Parathyroid adenoma (tissue), 2 donors: ENCODE measurements around the gene BRAP.
"Not testable (repeated sequence)": the region's sequence is repeated elsewhere in the genome, so short reads cannot be mapped to it uniquely, and the experiment has no call there.

ENCODE experiments used
- H2AFZ ChIP-seq: fragments of 300-600 bp; sonication (generic); one replicate; pipeline ENCODE4 v1.7.0; 2017; ENCODE audit warnings: antibody characterized with exemption, mild to moderate bottlenecking
- H3K27ac ChIP-seq: fragments of 300-600 bp; sonication (generic); one replicate; pipeline ENCODE4 v1.7.0; 2017
- H3K27me3 ChIP-seq: fragments of 300-600 bp; sonication (generic); one replicate; pipeline ENCODE4 v1.7.0; 2017; ENCODE audit warnings: low read length; ENCODE audit not compliant: control insufficient read depth, insufficient read depth
- H3K36me3 ChIP-seq: fragments of 300-600 bp; sonication (generic); one replicate; pipeline ENCODE4 v1.7.0; 2017; ENCODE audit warnings: low read length; ENCODE audit not compliant: control insufficient read depth, insufficient read depth
- H3K4me1 ChIP-seq: fragments of 300-600 bp; sonication (generic); one replicate; pipeline ENCODE4 v1.7.0; 2017; ENCODE audit warnings: control low read depth
- H3K4me2 ChIP-seq: fragments of 300-600 bp; sonication (generic); one replicate; pipeline ENCODE4 v1.7.0; 2017; ENCODE audit warnings: low read length
- H3K4me3 ChIP-seq: fragments of 300-600 bp; sonication (generic); one replicate; pipeline ENCODE4 v1.7.0; 2017; ENCODE audit warnings: low read depth, low read length
- H3K79me2 ChIP-seq: fragments of 300-600 bp; sonication (generic); one replicate; pipeline ENCODE4 v1.7.0; 2017; ENCODE audit warnings: control low read depth
- H3K9ac ChIP-seq: fragments of 300-600 bp; sonication (generic); one replicate; pipeline ENCODE4 v1.7.0; 2017; ENCODE audit warnings: mild to moderate bottlenecking
- H3K9me3 ChIP-seq: fragments of 300-600 bp; sonication (generic); one replicate; pipeline ENCODE4 v1.7.0; 2017; ENCODE audit warnings: low read length; ENCODE audit not compliant: control insufficient read depth
- CTCF ChIP-seq: fragments of 300-600 bp; sonication (generic); IDR thresholded peaks from one replicate; pipeline ENCODE4 v1.7.0; 2017; ENCODE audit warnings: antibody characterized with exemption, mild to moderate bottlenecking
- donor health status: primary hyperparathyroidism.

The BRAP gene

DNA sequence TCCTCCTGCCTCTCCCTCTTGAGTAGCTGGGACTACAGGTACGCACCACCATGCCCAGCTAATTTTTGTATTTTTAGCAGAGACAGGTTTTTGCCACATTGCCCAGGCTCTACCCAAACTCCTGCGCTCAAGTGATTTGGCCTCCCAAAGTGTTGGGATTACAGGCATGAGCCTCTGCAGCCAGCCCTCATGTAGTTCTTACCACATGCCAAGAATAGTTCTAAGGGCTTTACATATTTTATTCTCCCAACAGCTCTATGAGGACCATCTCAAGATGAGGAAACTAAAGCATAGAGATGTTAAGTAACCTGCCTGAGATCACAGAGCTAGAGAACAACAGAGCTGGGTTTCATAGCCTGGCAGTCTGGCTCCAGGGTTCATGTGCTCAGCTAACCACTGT lies 43.0 kb upstream of the BRAP start:
- TF ChIP-seq CTCF, result no peak
- Histone ChIP-seq H2AFZ (no peak overlapping the region), H3K4me3 (no peak overlapping the region), H3K4me2 (no peak overlapping the region), H3K27ac (no peak overlapping the region), H3K79me2 (no peaks in the 10 kb centered on the region), H3K4me1 (no peaks in the 10 kb centered on the region), H3K27me3 (no peaks in the 10 kb centered on the region), H3K9me3 (no peaks in the 10 kb centered on the region), H3K36me3 (no peaks in the 10 kb centered on the region), H3K9ac (no peak overlapping the region)

GRCh38 chr12:111723646-111724360 lies 38.0 kb upstream of the BRAP start:
- H3K4me2 ChIP-seq, H3K27me3 ChIP-seq, H3K36me3 ChIP-seq, H3K27ac ChIP-seq, H3K9me3 ChIP-seq, H3K4me1 ChIP-seq, H3K4me3 ChIP-seq, H3K9ac ChIP-seq, H2AFZ ChIP-seq, H3K79me2 ChIP-seq: not testable (repeated sequence)

GRCh38 chr12:111720457-111720856 lies 34.7 kb upstream of the BRAP start:
- Histone ChIP-seq H3K4me3 (no peak overlapping the region), H3K4me2 (no peak overlapping the region), H3K9me3 (no peaks in the 10 kb centered on the region), H3K79me2 (no peaks in the 10 kb centered on the region), H2AFZ (no peak overlapping the region), H3K9ac (no peak overlapping the region), H3K4me1 (no peaks in the 10 kb centered on the region), H3K27ac (no peak overlapping the region), H3K36me3 (no peaks in the 10 kb centered on the region), H3K27me3 (no peaks in the 10 kb centered on the region)
- TF ChIP-seq CTCF, result no peak

GRCh38 chr12:111719316-111719715 lies 33.6 kb upstream of the BRAP start:
- H3K27ac ChIP-seq, H3K4me3 ChIP-seq, H3K4me2 ChIP-seq, H3K79me2 ChIP-seq, H3K9me3 ChIP-seq, H3K9ac ChIP-seq, H2AFZ ChIP-seq, H3K36me3 ChIP-seq, H3K4me1 ChIP-seq, H3K27me3 ChIP-seq: not testable (repeated sequence)

GRCh38 chr12:111715279-111715678 lies 29.5 kb upstream of the BRAP start:
- no peaks in the 10 kb centered on the region for H3K27me3 ChIP-seq
- H3K36me3 ChIP-seq, result no peaks in the 10 kb centered on the region
- no peaks in the 10 kb centered on the region for H3K4me1 ChIP-seq
- H2AFZ ChIP-seq, result no peak overlapping the region
- no peaks in the 10 kb centered on the region for H3K9me3 ChIP-seq
- H3K27ac ChIP-seq, result no peak overlapping the region
- no peak overlapping the region for H3K9ac ChIP-seq
- no peak overlapping the region for H3K4me3 ChIP-seq
- no peak for TF ChIP-seq CTCF
- H3K4me2 ChIP-seq, result no peak overlapping the region
- H3K79me2 ChIP-seq, result no peaks in the 10 kb centered on the region

GRCh38 chr12:111706145-111706544 lies 20.4 kb upstream of the BRAP start:
- Histone ChIP-seq H3K36me3 (no peaks in the 10 kb centered on the region), H3K27ac (no peak overlapping the region)
- no peak for TF ChIP-seq CTCF

More at GRCh38 chr12:111706145-111706544, 20.4 kb upstream of the BRAP start:
- peaks cover 4% of the 10 kb centered on the region for H3K79me2 ChIP-seq
- H2AFZ ChIP-seq, result no peak overlapping the region
- no peak overlapping the region for H3K9ac ChIP-seq
- H3K4me2 ChIP-seq, result no peak overlapping the region
- peaks cover 12% of the 10 kb centered on the region for H3K4me1 ChIP-seq
- H3K4me3 ChIP-seq, result no peak overlapping the region
- no peaks in the 10 kb centered on the region for H3K9me3 ChIP-seq
- H3K27me3 ChIP-seq, result no peaks in the 10 kb centered on the region
